HG02623 (cell line): Measurements from ENCODE around the gene CHST15.
A peak's percentile ranks its signal among the peaks of the same experiment; 100 is the strongest.

ENCODE experiments used
- ATAC-seq: cut with Tn5 transposase; IDR thresholded peaks from one replicate; pipeline ENCODE4 v1.9.1; 2021; ENCODE audit warnings: moderate library complexity; ENCODE audit not compliant: unreplicated experiment

The CHST15 gene

GRCh38 chr10:124002391-124003069 is 90.9 kb downstream of the CHST15 start:
- no peak for ATAC-seq

- no peak for ATAC-seq
Observed at GRCh38 chr10:124001391-124002148, 91.8 kb downstream of the CHST15 start.

- ATAC-seq = no peak
Observed at GRCh38 chr10:124000792-124001201, 92.6 kb downstream of the CHST15 start.

- no peak for ATAC-seq
Observed at GRCh38 chr10:123999956-124000615, 93.3 kb downstream of the CHST15 start.

GRCh38 chr10:123999261-123999660 is 94.1 kb downstream of the CHST15 start:
- no peak for ATAC-seq

GRCh38 chr10:123998197-123999141 is 94.9 kb downstream of the CHST15 start:
- no peak for ATAC-seq

GRCh38 chr10:123997486-123998196 is 95.8 kb downstream of the CHST15 start:
- ATAC-seq = no peak

GRCh38 chr10:123997013-123997412 is 96.4 kb downstream of the CHST15 start:
- no peak for ATAC-seq

- no peak for ATAC-seq
Observed at GRCh38 chr10:123996302-123996701, 97.1 kb downstream of the CHST15 start.

- ATAC-seq = no peak
Observed at GRCh38 chr10:123995461-123996131, 97.8 kb downstream of the CHST15 start.

GRCh38 chr10:123995082-123995460 is 98.3 kb downstream of the CHST15 start:
- ATAC-seq = no peak

- ATAC-seq = peak; percentile 66
Observed at GRCh38 chr10:123994417-123995081, 98.8 kb downstream of the CHST15 start.

- no peak for ATAC-seq
Observed at GRCh38 chr10:123993534-123994416, 99.6 kb downstream of the CHST15 start.

GRCh38 chr10:123991611-123992570 is 101.5 kb downstream of the CHST15 start:
- no peak for ATAC-seq

- no peak for ATAC-seq
Observed at GRCh38 chr10:123990889-123991288, 102.5 kb downstream of the CHST15 start.

GRCh38 chr10:123988694-123989093 is 104.7 kb downstream of the CHST15 start:
- no peak for ATAC-seq

GRCh38 chr10:123986736-123987135 is 106.7 kb downstream of the CHST15 start:
- ATAC-seq = no peak
